KBM-7 (cell line): ENCODE measurements around the gene PHKB.

Experiments
- DNase-seq: peaks from one replicate; pipeline ENCODE4 v3.0.0-alpha.2; 2015
- in situ Hi-C: fragments of 300-500 bp; cut with MboI; formaldehyde crosslinking; loops from 2 replicates; pipeline ENCODE4 v1.14.3; 2020; ENCODE audit warnings: low sequenced_read_pairs, low pct_unique_long_range_greater_than_20kb, mixed read lengths

The PHKB gene

GRCh38 chr16:47705266-47705665, 244.1 kb downstream of the PHKB start:
- no peak for DNase-seq
- in situ Hi-C loops: no loop called here

- no peak for DNase-seq
- in situ Hi-C loops: no loop called here
Observed at GRCh38 chr16:47711809-47712208, 250.7 kb downstream of the PHKB start.

GRCh38 chr16:47712276-47713224, 251.4 kb downstream of the PHKB start:
- in situ Hi-C loops: no loop called here
- DNase-seq: no peak

GRCh38 chr16:47713225-47713595, 252.1 kb downstream of the PHKB start:
- peak; percentile 14 for DNase-seq
- in situ Hi-C loops: no loop called here

GRCh38 chr16:47715442-47716083, 254.4 kb downstream of the PHKB start:
- in situ Hi-C loops: no loop called here
- no peak for DNase-seq

GRCh38 chr16:47716571-47716970, 255.4 kb downstream of the PHKB start:
- no peak for DNase-seq

GRCh38 chr16:47719713-47720112, 258.6 kb downstream of the PHKB start:
- DNase-seq: no peak
- in situ Hi-C loops: no loop called here

More at GRCh38 chr16:47716571-47716970, 255.4 kb downstream of the PHKB start:
- in situ Hi-C loops: no loop called here

- in situ Hi-C loops: no loop called here
- DNase-seq: no peak
Observed at GRCh38 chr16:47721006-47721637, 260.0 kb downstream of the PHKB start.

GRCh38 chr16:47722046-47722445, 260.9 kb downstream of the PHKB start:
- no peak for DNase-seq
- in situ Hi-C loops: no loop called here

GRCh38 chr16:47724115-47724785, 263.1 kb downstream of the PHKB start:
- in situ Hi-C loops: no loop called here
- DNase-seq: no peak

GRCh38 chr16:47725188-47725695, 264.1 kb downstream of the PHKB start:
- DNase-seq: no peak
- in situ Hi-C loops: no loop called here

- in situ Hi-C loops: no loop called here
- DNase-seq: no peak
Observed at GRCh38 chr16:47726031-47726675, 265.0 kb downstream of the PHKB start.

GRCh38 chr16:47727131-47727530, 266.0 kb downstream of the PHKB start:
- DNase-seq: no peak
- in situ Hi-C loops: no loop called here

GRCh38 chr16:47728205-47728604, 267.1 kb downstream of the PHKB start:
- DNase-seq: no peak
- in situ Hi-C loops: no loop called here

GRCh38 chr16:47729701-47730100, 268.6 kb downstream of the PHKB start:
- in situ Hi-C loops: no loop called here
- no peak for DNase-seq

- in situ Hi-C loops: no loop called here
- no peak for DNase-seq
Observed at GRCh38 chr16:47731252-47731651, 270.1 kb downstream of the PHKB start.

- in situ Hi-C loops: no loop called here
- DNase-seq: no peak
Observed at GRCh38 chr16:47732122-47732521, 271.0 kb downstream of the PHKB start.

GRCh38 chr16:47732523-47733111, 271.5 kb downstream of the PHKB start:
- in situ Hi-C loops: no loop called here
- no peak for DNase-seq
